Measurements from ENCODE around the gene UBE2V1. TPM values are rescaled to one million over a fixed set of nuclear protein-coding genes. Genes with fewer than 3 reads are reported as not detected.

The UBE2V1 gene
- total RNA-seq, 4 donors from 2014 or later, result 58.8 to 86.7 (median 77.3) TPM

DNA sequence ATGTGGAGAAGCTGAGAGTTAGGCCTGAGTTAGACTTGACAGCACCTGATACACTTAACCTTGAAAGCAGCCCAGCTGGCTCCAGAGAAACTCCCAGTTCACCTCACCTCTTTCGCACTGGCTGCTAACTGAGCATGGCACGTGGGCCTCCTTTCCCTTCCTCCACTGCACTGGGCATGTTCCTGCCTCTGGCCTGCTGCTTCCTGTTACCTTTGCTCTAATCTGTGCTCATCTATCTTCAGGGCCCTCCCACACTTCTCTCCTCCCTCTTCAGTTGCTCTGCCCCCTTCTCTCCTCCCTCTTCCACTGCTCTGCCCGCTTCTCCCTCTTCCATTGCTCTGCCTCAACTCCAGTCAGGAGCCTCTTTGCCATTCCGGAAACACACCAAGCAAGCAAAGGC is 13.7 kb upstream of the UBE2V1 start:
- Histone ChIP-seq H3K36me3 (peaks cover 0 to 90% (median 18%) of the 10 kb centered on the region in 3 donors), H3K9me3 (no peaks in the 10 kb centered on the region), H3K27me3 (no peaks in the 10 kb centered on the region), H3K4me1 (peaks cover 0 to 3% (median 0%) of the 10 kb centered on the region in 4 donors), H3K27ac (no peak overlapping the region), H3K4me3 (no peak overlapping the region)
- 72 to 85% methylated on average over 4 of the region's 4 CpGs for WGBS, 2 donors
- TF ChIP-seq, protein P1, sequence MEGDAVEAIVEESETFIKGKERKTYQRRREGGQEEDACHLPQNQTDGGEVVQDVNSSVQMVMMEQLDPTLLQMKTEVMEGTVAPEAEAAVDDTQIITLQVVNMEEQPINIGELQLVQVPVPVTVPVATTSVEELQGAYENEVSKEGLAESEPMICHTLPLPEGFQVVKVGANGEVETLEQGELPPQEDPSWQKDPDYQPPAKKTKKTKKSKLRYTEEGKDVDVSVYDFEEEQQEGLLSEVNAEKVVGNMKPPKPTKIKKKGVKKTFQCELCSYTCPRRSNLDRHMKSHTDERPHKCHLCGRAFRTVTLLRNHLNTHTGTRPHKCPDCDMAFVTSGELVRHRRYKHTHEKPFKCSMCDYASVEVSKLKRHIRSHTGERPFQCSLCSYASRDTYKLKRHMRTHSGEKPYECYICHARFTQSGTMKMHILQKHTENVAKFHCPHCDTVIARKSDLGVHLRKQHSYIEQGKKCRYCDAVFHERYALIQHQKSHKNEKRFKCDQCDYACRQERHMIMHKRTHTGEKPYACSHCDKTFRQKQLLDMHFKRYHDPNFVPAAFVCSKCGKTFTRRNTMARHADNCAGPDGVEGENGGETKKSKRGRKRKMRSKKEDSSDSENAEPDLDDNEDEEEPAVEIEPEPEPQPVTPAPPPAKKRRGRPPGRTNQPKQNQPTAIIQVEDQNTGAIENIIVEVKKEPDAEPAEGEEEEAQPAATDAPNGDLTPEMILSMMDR (IDR thresholded peaks at IDR 0.05), result no peak
- TF ChIP-seq POLR2A (IDR thresholded peaks at IDR 0.05) (no peak), EP300 (IDR thresholded peaks at IDR 0.05) (no peak)
- DNase-seq (ENCODE audit: low spot score in 2 of 2), result no peak

DNA sequence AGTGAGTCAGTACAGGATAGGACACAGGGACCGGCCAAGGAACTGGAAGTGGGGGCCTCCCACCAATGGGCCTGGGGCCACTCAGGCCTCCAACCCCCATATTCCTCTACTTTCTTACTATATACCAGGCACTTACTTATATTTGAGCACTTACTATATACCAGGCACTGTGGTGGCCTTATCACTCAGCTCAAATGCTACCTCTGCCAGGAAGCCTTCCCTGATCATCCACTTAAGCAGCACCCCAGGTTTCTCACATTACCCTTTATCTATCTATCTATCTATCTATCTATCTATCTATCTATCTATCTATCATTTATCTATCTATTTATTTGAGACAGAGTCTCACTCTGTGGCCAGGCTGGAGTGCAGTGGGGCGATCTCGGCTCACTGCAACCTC is 12.3 kb upstream of the UBE2V1 start:
- no peaks in the 10 kb centered on the region for H3K27me3 ChIP-seq
- peaks cover 0 to 82% (median 18%) of the 10 kb centered on the region in 3 donors for H3K36me3 ChIP-seq
- TF ChIP-seq EP300 (IDR thresholded peaks at IDR 0.05) (no peak), POLR2A (IDR thresholded peaks at IDR 0.05) (no peak)
- TF ChIP-seq, protein P1 (IDR thresholded peaks at IDR 0.05), result no peak
- no peak overlapping the region for H3K4me3 ChIP-seq
- 92 to 97% methylated on average over 3 of the region's 3 CpGs for WGBS, 2 donors
- H3K27ac ChIP-seq, result no peak overlapping the region
- no peaks in the 10 kb centered on the region for H3K9me3 ChIP-seq
- no peak for DNase-seq (ENCODE audit: low spot score in 2 of 2)
- H3K4me1 ChIP-seq, result peaks cover 0 to 5% (median 2%) of the 10 kb centered on the region in 4 donors

DNA sequence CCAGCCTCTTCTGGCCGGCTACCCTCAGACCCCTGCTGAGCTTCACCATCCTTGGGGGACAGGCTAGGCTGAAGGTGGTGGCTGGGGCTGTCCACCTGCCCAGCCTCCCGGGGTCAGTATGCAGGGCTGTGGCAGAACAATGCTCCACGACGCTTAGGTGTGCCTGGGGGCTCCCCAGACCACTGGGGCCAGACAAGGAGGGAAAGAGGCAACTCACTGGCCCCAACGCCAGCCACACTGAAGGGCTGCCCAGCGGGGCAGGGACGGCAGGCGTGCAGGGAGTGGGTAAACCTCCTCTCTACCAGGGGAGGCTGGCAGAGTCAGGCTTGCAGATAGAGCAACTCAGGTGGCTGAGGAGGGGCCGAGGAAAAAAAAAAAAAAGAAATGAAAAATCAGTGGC is 11.5 kb upstream of the UBE2V1 start:
- WGBS, 2 donors, result 89 to 93% methylated on average over 7 to 9 of the region's 9 CpGs
- no peak for DNase-seq (ENCODE audit: low spot score in 2 of 2)
- H3K27ac ChIP-seq, result no peak overlapping the region
- peaks cover 0 to 5% (median 2%) of the 10 kb centered on the region in 4 donors for H3K4me1 ChIP-seq
- TF ChIP-seq POLR2A (IDR thresholded peaks at IDR 0.05), result no peak
- no peak for TF ChIP-seq EP300 (IDR thresholded peaks at IDR 0.05)
- TF ChIP-seq, protein P1 (IDR thresholded peaks at IDR 0.05), result no peak
- no peaks in the 10 kb centered on the region for H3K27me3 ChIP-seq
- no peak overlapping the region for H3K4me3 ChIP-seq
- H3K36me3 ChIP-seq, result peaks cover 0 to 76% (median 18%) of the 10 kb centered on the region in 3 donors
- H3K9me3 ChIP-seq, result no peaks in the 10 kb centered on the region

DNA sequence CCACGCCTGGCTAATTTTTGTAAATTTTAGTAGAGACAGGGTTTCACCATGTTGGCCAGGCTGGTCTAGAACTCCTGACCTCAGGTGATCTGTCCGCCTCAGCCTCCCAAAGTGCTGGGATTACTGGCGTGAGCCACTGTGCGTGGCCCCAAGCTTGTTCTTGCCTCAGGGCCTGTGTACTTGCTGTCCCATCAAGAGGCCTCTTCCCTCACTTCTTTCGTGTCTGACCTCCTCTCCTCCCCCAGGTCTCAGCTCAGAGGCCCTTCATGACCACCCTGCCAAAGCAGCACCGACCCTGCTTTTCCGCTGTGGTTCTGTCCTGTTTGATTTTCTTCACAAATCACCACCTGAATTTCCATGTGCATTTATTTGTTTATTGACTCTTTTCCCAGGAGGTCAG is 10.5 kb upstream of the UBE2V1 start:
- Histone ChIP-seq H3K4me3 (no peak overlapping the region), H3K36me3 (peaks cover 0 to 65% (median 18%) of the 10 kb centered on the region in 3 donors), H3K4me1 (peaks cover 0 to 5% (median 2%) of the 10 kb centered on the region in 4 donors), H3K27me3 (no peaks in the 10 kb centered on the region), H3K27ac (no peak overlapping the region), H3K9me3 (no peaks in the 10 kb centered on the region)
- WGBS, 2 donors, result 88 to 97% methylated on average over 7 of the region's 7 CpGs
- no peak for TF ChIP-seq EP300 (IDR thresholded peaks at IDR 0.05)
- TF ChIP-seq POLR2A (IDR thresholded peaks at IDR 0.05), result no peak
- TF ChIP-seq, protein P1 (IDR thresholded peaks at IDR 0.05), result no peak
- DNase-seq (ENCODE audit: low spot score in 2 of 2), result no peak

DNA sequence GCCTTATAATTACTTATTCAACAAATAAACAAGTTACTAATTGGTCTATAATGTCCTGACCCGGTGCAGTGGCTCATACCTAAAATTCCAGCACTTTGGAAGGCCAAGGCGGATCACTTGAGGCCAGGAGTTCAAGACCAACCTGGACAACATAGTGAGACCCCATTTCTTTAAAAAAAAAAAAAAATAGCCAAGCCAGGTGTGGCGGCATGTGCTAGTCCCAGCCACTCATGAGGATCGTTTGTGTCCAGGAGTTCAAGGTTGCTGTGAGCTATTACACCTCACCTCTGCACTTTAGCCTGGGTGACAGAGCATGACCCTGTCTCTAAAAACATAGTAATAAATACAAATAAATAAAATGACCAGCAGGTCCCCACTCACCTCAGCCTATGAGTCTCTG is 9.8 kb upstream of the UBE2V1 start:
- Histone ChIP-seq H3K27me3 (no peaks in the 10 kb centered on the region), H3K9me3 (no peaks in the 10 kb centered on the region), H3K36me3 (peaks cover 0 to 58% (median 11%) of the 10 kb centered on the region in 3 donors), H3K27ac (no peak overlapping the region), H3K4me3 (no peak overlapping the region), H3K4me1 (peaks cover 0 to 5% (median 2%) of the 10 kb centered on the region in 4 donors)
- WGBS, 2 donors, result 79 to 97% methylated on average over 4 of the region's 4 CpGs
- DNase-seq (ENCODE audit: low spot score in 2 of 2), result no peak
- no peak for TF ChIP-seq POLR2A (IDR thresholded peaks at IDR 0.05)

DNA sequence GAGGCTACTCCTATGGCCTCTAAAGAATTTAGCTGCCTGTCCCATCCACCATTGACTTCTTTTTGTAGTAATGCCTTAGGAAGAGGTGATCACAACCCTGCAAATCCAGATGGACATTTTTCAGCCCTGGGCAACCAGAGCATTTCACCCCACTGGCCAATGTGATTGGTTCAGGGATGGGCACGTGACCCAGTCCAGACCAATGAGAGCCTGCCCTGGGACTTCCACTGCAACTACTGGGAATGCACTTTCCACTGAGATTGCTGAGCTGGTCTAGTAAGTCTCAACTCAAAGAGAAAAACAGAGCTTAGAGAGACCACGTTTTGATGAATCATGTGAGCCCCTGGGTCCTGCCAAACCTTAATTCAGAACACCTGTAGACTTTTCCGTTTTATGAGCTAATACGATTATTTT is 8.9 kb upstream of the UBE2V1 start:
- Histone ChIP-seq H3K36me3 (peaks cover 0 to 49% (median 7%) of the 10 kb centered on the region in 3 donors), H3K9me3 (no peaks in the 10 kb centered on the region), H3K4me3 (no peak overlapping the region), H3K27ac (no peak overlapping the region), H3K27me3 (no peaks in the 10 kb centered on the region), H3K4me1 (peaks cover 0 to 5% (median 2%) of the 10 kb centered on the region in 4 donors)
- 73 to 82% methylated on average over 4 of the region's 4 CpGs for WGBS, 2 donors
- no peak for DNase-seq (ENCODE audit: low spot score in 2 of 2)
- TF ChIP-seq POLR2A (IDR thresholded peaks at IDR 0.05), result no peak
- TF ChIP-seq, protein P1 (IDR thresholded peaks at IDR 0.05), result no peak
- no peak for TF ChIP-seq EP300 (IDR thresholded peaks at IDR 0.05)
